ENCODE results near the gene NCK2. TPM values are rescaled to one million over a fixed set of nuclear protein-coding genes. Genes with fewer than 3 reads are reported as not detected.

Gene NCK2
- total RNA-seq (10 to 100 TPM; 33.9 to 53.1 (median 41.1) TPM), polyA plus RNA-seq (100 to 1,000 TPM in 1 of 3 donors, 10 to 100 TPM in 2; 26.5 to 111 (median 39.6) TPM)
- long read RNA-seq, donor 1, transcript NCK2-205 (4 exons, 1,795 nt), result minor isoform, 6 of 122 reads
- long read RNA-seq, donor 1, transcript NCK2-201 (5 exons, 2,683 nt), result major isoform, 96 of 122 reads
- long read RNA-seq, donor 1, partial matches to known transcripts, result 2 of 122 reads
- long read RNA-seq, donor 1, other reads (novel, unspliced or antisense), result 18 of 122 reads
- long read RNA-seq, donor 2, transcript NCK2-205 (4 exons, 1,795 nt), result minor isoform, 28 of 279 reads
- long read RNA-seq, donor 2, transcript NCK2-201 (5 exons, 2,683 nt), result major isoform, 197 of 279 reads
- long read RNA-seq, donor 2, partial matches to known transcripts, result 7 of 279 reads
- long read RNA-seq, donor 2, other reads (novel, unspliced or antisense), result 47 of 279 reads

GRCh38 chr2:105744909-105745853 lies at the start of gene NCK2:
Gene NCK2 (plus strand): TSS chr2:105744912. CDS start chr2:105855064, 110,152 bp downstream.
- peak; percentile 38 to 58 for DNase-seq

GRCh38 chr2:105697781-105698449 lies 46.8 kb upstream of the NCK2 start:
- no peak overlapping the region for H3K27ac ChIP-seq
- no peak for ATAC-seq

More at GRCh38 chr2:105744909-105745853, at the start of gene NCK2:
- Histone ChIP-seq H3K27me3 (ENCODE audit: insufficient read depth in 3 of 3, low read length in 2 of 3) (peaks cover 0 to 2% (median 0%) of the 10 kb centered on the region in 3 donors), H3K4me3 (peak within 1 kb of the TSS; percentile 95), H3K4me1 (peaks cover 43% of the 10 kb centered on the region), H3K27ac (peak within 1 kb of the TSS; percentile 86), H3K36me3 (ENCODE audit: insufficient read depth in 1 of 2, low read depth in 1 of 2) (no peaks in the 10 kb centered on the region), H3K9me3 (no peaks in the 10 kb centered on the region)
- no peak for TF ChIP-seq CTCF (IDR thresholded peaks at IDR 0.05)
- 0 to 1% (median 0%) methylated on average over 38 to 109 of the region's 119 CpGs for WGBS, 3 donors
- peak; percentile 49 to 55 (median 52) for ATAC-seq
- intact Hi-C loops (cut with DNase I), result loop anchor here in 1 of 2 donors (10.0 kb wide), 3 partner anchors 170 to 370 kb away; no protein-coding TSS in a partner anchor

GRCh38 chr2:105698820-105699219 lies 45.9 kb upstream of the NCK2 start:
- no peak for TF ChIP-seq CTCF (IDR thresholded peaks at IDR 0.05)
- WGBS, 3 donors, result 80 to 98% (median 86%) methylated on average over 2 of the region's 2 CpGs
- Histone ChIP-seq H3K27ac (no peak overlapping the region), H3K4me1 (no peaks in the 10 kb centered on the region), H3K9me3 (no peaks in the 10 kb centered on the region), H3K27me3 (ENCODE audit: insufficient read depth in 3 of 3, low read length in 2 of 3) (no peaks in the 10 kb centered on the region), H3K4me3 (no peak overlapping the region), H3K36me3 (ENCODE audit: insufficient read depth in 1 of 2, low read depth in 1 of 2) (no peaks in the 10 kb centered on the region)
- intact Hi-C loops (cut with DNase I), result no loop called here
- ATAC-seq (no peak), DNase-seq (no peak)

More at GRCh38 chr2:105697781-105698449, 46.8 kb upstream of the NCK2 start:
- Histone ChIP-seq H3K36me3 (ENCODE audit: insufficient read depth in 1 of 2, low read depth in 1 of 2) (no peaks in the 10 kb centered on the region), H3K4me1 (no peaks in the 10 kb centered on the region), H3K4me3 (no peak overlapping the region), H3K27me3 (ENCODE audit: insufficient read depth in 3 of 3, low read length in 2 of 3) (no peaks in the 10 kb centered on the region), H3K9me3 (no peaks in the 10 kb centered on the region)
- TF ChIP-seq CTCF (IDR thresholded peaks at IDR 0.05), result no peak
- 25 to 40% (median 29%) methylated on average over 10 of the region's 10 CpGs for whole genome bisulfite sequencing, 3 donors
- intact Hi-C loops (cut with DNase I), result no loop called here
- DNase-seq, result no peak

- no peak for TF ChIP-seq CTCF (IDR thresholded peaks at IDR 0.05)
- intact Hi-C loops (cut with DNase I), result no loop called here
- H3K27me3 ChIP-seq (ENCODE audit: insufficient read depth in 3 of 3, low read length in 2 of 3), result no peaks in the 10 kb centered on the region
- H3K4me3 ChIP-seq, result no peak overlapping the region
- no peaks in the 10 kb centered on the region for H3K4me1 ChIP-seq
- WGBS, 3 donors, result 38 to 52% (median 41%) methylated on average over 3 of the region's 3 CpGs
- no peak overlapping the region for H3K27ac ChIP-seq
- ATAC-seq, result no peak
- no peak for DNase-seq
- H3K36me3 ChIP-seq (ENCODE audit: insufficient read depth in 1 of 2, low read depth in 1 of 2), result no peaks in the 10 kb centered on the region
- no peaks in the 10 kb centered on the region for H3K9me3 ChIP-seq
Observed at GRCh38 chr2:105701042-105701441, 43.7 kb upstream of the NCK2 start.

Measured in psoas muscle (tissue), 8 donors.